Right lobe of liver (tissue), 4 donors: ENCODE results near the gene KAT7.

Source experiments
- POLR2A ChIP-seq: fragments of 450-650 bp; IDR thresholded peaks from one replicate; pipeline ENCODE4 v1.6.1; 2017; ENCODE audit warnings: antibody characterized with exemption, mild to moderate bottlenecking
- TF ChIP-seq, protein P1 (sequence below), 4 donors: fragments of 200-600 bp in 3 of 4; fragments of 450-650 bp in 1 of 4; IDR thresholded peaks; one replicate each; pipeline versions ENCODE4 v1.5.1 to v1.8.0; 2016 to 2022; ENCODE audit warnings: antibody characterized with exemption in 4 of 4, mild to moderate bottlenecking in 2 of 4
- donor health status: DM: no; HTN: no; CAD: no.
- donor health status: DM: no; HTN: no; CAD: no.
- donor health status: DM: no; HTN: yes; CAD: no.

DNA sequence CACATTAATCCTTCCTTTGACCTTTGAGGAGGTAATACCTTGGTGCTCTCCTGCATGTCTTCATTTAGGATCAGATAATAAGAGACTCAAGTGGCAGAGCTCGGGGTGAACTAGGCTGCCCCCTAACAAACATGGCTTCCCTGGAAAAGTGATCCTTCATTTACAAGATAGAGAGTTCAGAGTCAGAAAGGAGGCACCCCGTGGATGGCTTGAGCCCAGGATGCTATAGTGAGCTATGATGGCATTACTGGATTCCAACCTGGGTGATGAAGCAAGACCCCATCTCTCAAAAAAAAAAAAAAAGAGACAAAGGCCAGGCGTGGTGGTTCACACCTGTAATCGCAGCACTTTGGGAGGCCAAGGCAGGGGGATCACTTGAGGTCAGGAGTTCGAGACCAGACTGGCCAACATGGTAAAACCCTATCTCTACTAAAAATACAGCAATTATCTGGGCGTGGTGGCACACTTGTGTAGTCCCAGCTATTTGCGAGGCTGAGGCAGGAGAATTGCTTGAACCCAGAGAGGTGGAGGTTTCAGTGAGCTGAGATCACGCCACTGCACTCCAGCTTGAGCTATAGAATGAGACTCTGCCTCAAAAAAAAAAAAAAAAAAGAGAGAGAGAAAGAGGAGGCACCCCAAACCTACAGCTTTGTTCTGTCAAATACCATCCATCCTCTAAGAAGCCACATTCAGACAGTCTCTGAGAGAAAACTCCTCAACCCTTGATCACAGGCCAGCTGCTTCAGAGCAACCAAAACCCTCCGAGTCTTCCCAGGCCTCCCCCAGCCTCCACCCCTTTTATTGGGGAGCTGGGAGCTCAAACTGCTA, 31.9 kb upstream of the KAT7 start:
- no peak for TF ChIP-seq POLR2A
- TF ChIP-seq, protein P1, sequence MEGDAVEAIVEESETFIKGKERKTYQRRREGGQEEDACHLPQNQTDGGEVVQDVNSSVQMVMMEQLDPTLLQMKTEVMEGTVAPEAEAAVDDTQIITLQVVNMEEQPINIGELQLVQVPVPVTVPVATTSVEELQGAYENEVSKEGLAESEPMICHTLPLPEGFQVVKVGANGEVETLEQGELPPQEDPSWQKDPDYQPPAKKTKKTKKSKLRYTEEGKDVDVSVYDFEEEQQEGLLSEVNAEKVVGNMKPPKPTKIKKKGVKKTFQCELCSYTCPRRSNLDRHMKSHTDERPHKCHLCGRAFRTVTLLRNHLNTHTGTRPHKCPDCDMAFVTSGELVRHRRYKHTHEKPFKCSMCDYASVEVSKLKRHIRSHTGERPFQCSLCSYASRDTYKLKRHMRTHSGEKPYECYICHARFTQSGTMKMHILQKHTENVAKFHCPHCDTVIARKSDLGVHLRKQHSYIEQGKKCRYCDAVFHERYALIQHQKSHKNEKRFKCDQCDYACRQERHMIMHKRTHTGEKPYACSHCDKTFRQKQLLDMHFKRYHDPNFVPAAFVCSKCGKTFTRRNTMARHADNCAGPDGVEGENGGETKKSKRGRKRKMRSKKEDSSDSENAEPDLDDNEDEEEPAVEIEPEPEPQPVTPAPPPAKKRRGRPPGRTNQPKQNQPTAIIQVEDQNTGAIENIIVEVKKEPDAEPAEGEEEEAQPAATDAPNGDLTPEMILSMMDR (IDR thresholded peaks at IDR 0.05), result no peak
